H54 (cell line): ENCODE results near the gene EMILIN1.
"Not testable (repeated sequence)": the region's sequence is repeated elsewhere in the genome, so short reads cannot be mapped to it uniquely, and the experiment has no call there.

Experiments used
- DNase-seq: peaks from one replicate; pipeline ENCODE4 v3.0.0; 2011; ENCODE audit warnings: low spot score, mixed read lengths; ENCODE audit not compliant: insufficient read length
- FAIRE-seq: peaks from 3 replicates; lab custom pipeline; 2011; peaks lifted over from hg19 to GRCh38; lab: Jason Lieb, UNC
- POLR2A ChIP-seq: IDR thresholded peaks from 2 replicates; pipeline ENCODE4 v1.6.1; 2011; ENCODE audit warnings: low read depth, mild to moderate bottlenecking, low read length

The EMILIN1 gene

GRCh38 chr2:27067385-27067784 is 11.0 kb upstream of the EMILIN1 start:
- no peak for FAIRE-seq
- TF ChIP-seq POLR2A: no peak

GRCh38 chr2:27069436-27069835 is 9.0 kb upstream of the EMILIN1 start:
- FAIRE-seq (no peak), DNase-seq (no peak)
- no peak for TF ChIP-seq POLR2A

More at GRCh38 chr2:27067385-27067784, 11.0 kb upstream of the EMILIN1 start:
- no peak for DNase-seq

- DNase-seq (no peak), FAIRE-seq (no peak)
- no peak for TF ChIP-seq POLR2A
These were observed 8.3 kb upstream of the EMILIN1 start for GRCh38 chr2:27069961-27070618.

DNA sequence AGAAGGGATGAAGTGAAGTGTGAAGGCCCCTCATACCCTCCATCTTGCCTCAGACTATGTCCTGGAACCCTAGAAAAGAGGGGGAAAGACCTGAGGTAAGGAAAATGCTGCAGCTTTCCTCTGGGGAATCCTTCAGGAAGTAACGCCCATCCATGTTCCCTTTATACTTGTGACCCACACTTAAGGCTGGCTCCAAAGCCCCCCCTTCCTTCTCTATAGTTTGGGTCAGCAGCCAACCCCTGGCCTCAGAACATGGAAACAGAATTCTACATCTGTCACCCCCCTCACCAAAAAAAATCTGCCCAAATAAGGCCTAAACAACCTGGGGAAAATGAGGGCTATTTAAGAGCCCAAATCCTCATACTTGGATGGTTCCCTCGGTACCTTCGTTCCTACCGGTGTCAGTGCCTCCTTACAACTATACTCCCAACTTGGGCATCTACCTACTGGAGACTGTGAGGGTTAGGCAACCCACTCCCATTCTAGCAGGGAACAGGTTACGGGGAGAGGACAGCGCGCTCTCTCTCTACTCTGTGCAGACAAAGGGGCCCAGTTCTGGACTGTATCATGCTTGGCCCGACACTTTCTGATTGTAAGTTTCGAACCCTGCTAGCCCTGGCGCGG is 7.7 kb upstream of the EMILIN1 start:
- FAIRE-seq (no peak), DNase-seq (no peak)
- no peak for TF ChIP-seq POLR2A

- DNase-seq (peak; percentile 96), FAIRE-seq (no peak)
- TF ChIP-seq POLR2A: peak; percentile 75
These were observed 7.0 kb upstream of the EMILIN1 start, which contains the start of gene OST4 for GRCh38 chr2:27071277-27071989. Gene OST4, minus strand, starts transcription at chr2:27071654.

GRCh38 chr2:27071990-27072830 is 6.2 kb upstream of the EMILIN1 start:
- no peak for TF ChIP-seq POLR2A
- FAIRE-seq (no peak), DNase-seq (no peak)

DNA sequence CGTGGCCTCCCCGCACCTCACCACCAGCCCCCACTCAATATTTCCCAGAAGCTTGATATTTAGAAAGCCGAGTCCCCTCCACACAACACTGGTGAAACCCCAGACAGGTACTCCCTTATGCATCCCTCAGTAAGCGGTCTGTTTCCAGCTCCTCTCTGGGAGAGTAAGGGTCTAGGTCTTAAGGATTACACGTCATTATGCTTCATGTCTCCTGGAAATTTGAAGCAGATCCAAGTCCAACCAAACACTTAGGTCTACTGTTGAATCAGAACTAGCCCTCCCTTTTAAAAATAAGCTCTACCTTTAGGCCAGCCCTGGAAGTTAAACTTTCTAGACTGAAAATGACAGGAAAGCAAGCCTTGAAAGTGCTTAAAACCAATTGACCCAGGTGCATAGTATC is 5.5 kb upstream of the EMILIN1 start:
- DNase-seq (no peak), FAIRE-seq (no peak)
- TF ChIP-seq POLR2A: no peak

GRCh38 chr2:27073782-27074181 is 4.6 kb upstream of the EMILIN1 start:
- no peak for FAIRE-seq
- no peak for TF ChIP-seq POLR2A

DNA sequence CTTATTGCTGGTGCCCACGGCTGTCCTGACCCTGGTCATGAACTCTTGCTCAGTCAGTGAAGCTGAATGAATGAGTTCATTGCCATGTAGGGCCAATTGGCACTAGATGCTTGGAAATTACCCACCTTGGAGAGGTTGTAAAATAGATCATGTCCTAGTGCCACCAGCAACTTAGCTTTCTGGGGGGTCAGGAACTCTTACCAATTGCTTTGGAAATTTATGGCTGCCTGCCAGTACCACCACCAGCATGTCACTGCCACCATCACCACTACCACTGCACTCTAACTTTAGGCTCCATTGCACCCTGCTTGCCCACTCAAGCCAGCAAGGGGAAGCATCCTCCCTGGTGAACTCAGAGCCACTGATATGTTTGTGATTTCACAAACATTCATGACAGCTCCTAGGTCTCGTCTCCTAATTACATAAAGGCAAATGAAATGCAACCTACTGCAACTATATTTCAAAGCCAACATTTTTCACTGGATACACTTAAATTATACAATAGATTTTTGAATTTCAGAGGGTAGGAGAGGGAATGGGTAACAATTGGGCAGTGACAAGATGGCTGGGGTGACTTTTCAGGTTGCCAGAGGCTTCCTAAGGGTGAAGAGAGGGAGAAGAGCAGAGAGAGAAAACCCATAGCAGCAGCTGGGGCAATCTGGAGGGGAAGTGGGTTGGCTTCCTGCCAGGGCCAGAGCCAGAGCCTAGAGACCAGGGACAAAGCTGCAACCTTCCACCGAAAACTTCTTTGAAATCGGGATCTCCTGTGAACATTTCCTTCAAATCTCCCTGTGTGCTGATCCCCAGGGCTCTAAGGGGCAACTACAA is 3.5 kb upstream of the EMILIN1 start:
- no peak for TF ChIP-seq POLR2A
- no peak for DNase-seq
- no peak for FAIRE-seq

More at GRCh38 chr2:27073782-27074181, 4.6 kb upstream of the EMILIN1 start:
- no peak for DNase-seq

DNA sequence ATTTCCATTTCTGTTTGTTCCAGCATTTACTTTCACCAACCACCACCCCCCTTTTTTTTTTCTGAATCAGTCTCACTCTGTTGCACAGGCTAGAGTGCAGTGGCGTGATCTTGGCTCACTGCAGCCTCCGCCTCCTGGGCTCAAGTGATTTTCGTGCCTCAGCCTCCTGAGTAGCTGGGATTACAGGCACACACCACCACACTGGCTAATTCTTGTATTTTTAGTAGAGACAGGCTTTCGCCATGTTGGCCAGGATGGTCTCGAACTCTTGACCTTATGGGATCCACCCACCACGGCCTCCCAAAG is 2.9 kb upstream of the EMILIN1 start:
- not testable (repeated sequence) for FAIRE-seq, DNase-seq

- TF ChIP-seq POLR2A: no peak
- DNase-seq (no peak), FAIRE-seq (no peak)
These were observed 2.1 kb upstream of the EMILIN1 start for GRCh38 chr2:27076323-27076722.

DNA sequence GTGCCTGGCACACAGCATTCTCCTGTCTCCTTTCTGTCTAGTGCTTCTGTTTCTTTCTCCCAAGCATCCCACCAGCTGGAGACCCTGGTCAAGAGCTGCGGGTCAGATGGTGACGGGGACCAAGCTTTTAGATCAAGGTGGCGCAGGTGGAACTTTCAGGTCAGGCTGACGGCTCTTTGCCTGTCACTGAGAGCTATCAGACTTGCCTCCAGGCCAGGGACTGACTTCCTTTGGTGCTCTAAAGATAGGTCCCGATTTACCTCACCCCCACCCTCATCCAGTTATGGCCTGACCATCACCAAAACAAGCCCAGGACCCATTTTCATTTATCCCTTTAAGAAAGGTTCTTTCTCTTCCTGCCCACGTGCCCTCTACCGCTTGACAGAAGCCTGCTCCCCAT is 1.2 kb upstream of the EMILIN1 start:
- FAIRE-seq: no peak
- DNase-seq: no peak
- no peak for TF ChIP-seq POLR2A
